Liver (tissue), 3 donors: ENCODE measurements around the gene KIAA0930.

Source experiments
- ATF3 ChIP-seq: IDR thresholded peaks from 2 replicates; pipeline ENCODE4 v1.6.1; 2016; ENCODE audit warnings: antibody characterized with exemption
- CTCF ChIP-seq: fragments of 150-350 bp; IDR thresholded peaks from 2 replicates; pipeline ENCODE4 v1.5.1; 2017; ENCODE audit warnings: improper control_type of control experiment, low read depth, low read length; ENCODE audit not compliant: missing input control
- EGR1 ChIP-seq, 2 donors: IDR thresholded peaks; 2 replicates each; pipeline ENCODE4 v1.6.1; 2016 to 2018; ENCODE audit warnings: antibody characterized with exemption in 2 of 2, low read depth in 2 of 2
- GABPA ChIP-seq, 2 donors: IDR thresholded peaks in 1 of 2; conservative IDR thresholded peaks in 1 of 2; 2 replicates each; pipeline ENCODE4 v1.6.1; 2016; ENCODE audit warnings: antibody characterized with exemption in 2 of 2, mild to moderate bottlenecking in 1 of 2, moderate library complexity in 1 of 2
- HNF4G ChIP-seq: IDR thresholded peaks from 2 replicates; pipeline ENCODE4 v1.6.1; 2016; ENCODE audit warnings: antibody characterized with exemption
- MAX ChIP-seq: IDR thresholded peaks from 2 replicates; pipeline ENCODE4 v1.6.1; 2016; ENCODE audit warnings: antibody characterized with exemption
- REST ChIP-seq: IDR thresholded peaks from 2 replicates; pipeline ENCODE4 v1.6.1; 2016; ENCODE audit warnings: antibody characterized with exemption, mild to moderate bottlenecking
- TAF1 ChIP-seq: conservative IDR thresholded peaks from 2 replicates; pipeline ENCODE4 v1.6.1; 2016; ENCODE audit warnings: antibody characterized with exemption, mild to moderate bottlenecking
- YY1 ChIP-seq: IDR thresholded peaks from 2 replicates; pipeline ENCODE4 v1.6.1; 2016; ENCODE audit warnings: antibody characterized with exemption, mild to moderate bottlenecking
- donor health status: healthy.
- donor health status: healthy.

GRCh38 chr22:45230026-45230721 is 10.5 kb downstream of the KIAA0930 start:
- TF ChIP-seq ATF3 (no peak), CTCF (no peak), GABPA (IDR thresholded peaks at IDR 0.05 in 1 of 2, conservative IDR thresholded peaks at IDR 0.05 in 1 of 2) (no peak), YY1 (no peak), EGR1 (IDR thresholded peaks at IDR 0.05; ENCODE audit: low read depth in 2 of 2) (no peak), TAF1 (no peak), REST (no peak), MAX (no peak), HNF4G (no peak)
